Left lung (tissue), 10 donors: Measurements from ENCODE around the gene RC3H2. TPM values are rescaled to one million over a fixed set of nuclear protein-coding genes. Genes with fewer than 3 reads are reported as not detected.

ENCODE experiments used
- ATAC-seq: fragments of 200-7000 bp; cut with Tn5 transposase; one replicate; pipeline ENCODE4 v1.9.1; 2020; ENCODE audit warnings: moderate library complexity
- DNase-seq, 4 donors: peaks; one replicate each; pipeline ENCODE4 v3.0.0-alpha.2; 2013 to 2020
- H3K27ac ChIP-seq, 2 donors: fragments of 200-600 bp; sonication (generic) in 1 of 2; one replicate each; pipeline versions ENCODE4 v1.5.0 to v1.8.0; 2020 to 2021
- H3K27me3 ChIP-seq, 2 donors: fragments of 200-600 bp; sonication (generic) in 1 of 2; one replicate each; pipeline versions ENCODE4 v1.5.0 to v1.8.0; 2020 to 2021
- H3K36me3 ChIP-seq, 2 donors: fragments of 200-600 bp; sonication (generic) in 1 of 2; one replicate each; pipeline versions ENCODE4 v1.5.0 to v1.8.0; 2020 to 2021
- H3K4me1 ChIP-seq, 2 donors: fragments of 200-600 bp; one replicate each; pipeline ENCODE4 v1.8.0; 2021
- H3K4me3 ChIP-seq, 2 donors: fragments of 200-600 bp; sonication (generic) in 1 of 2; one replicate each; pipeline versions ENCODE4 v1.5.0 to v1.8.0; 2020 to 2021; ENCODE audit warnings: mild to moderate bottlenecking in 1 of 2
- H3K9me3 ChIP-seq, 2 donors: fragments of 200-600 bp; sonication (generic) in 1 of 2; one replicate each; pipeline versions ENCODE4 v1.5.0 to v1.8.0; 2020 to 2021
- CTCF ChIP-seq, 2 donors: fragments of 200-600 bp; sonication (generic) in 1 of 2; IDR thresholded peaks; one replicate each; pipeline versions ENCODE4 v1.5.0 to v1.8.0; 2021; ENCODE audit warnings: antibody characterized with exemption in 2 of 2
- intact Hi-C, 2 donors: fragments of 100-400 bp; cut with DNase I; formaldehyde crosslinking; loops; one replicate each; pipeline versions ENCODE4 v1.11.2 to v1.14.2; 2022
- polyA plus RNA-seq, 6 donors: library from polyadenylated mRNA; unstranded; fragments of 120-200 nt; gene quantifications; one replicate each; pipeline ENCODE4 v1.2.1, GENCODE V29; 2013; ENCODE audit not compliant: insufficient read length in 6 of 6
- total RNA-seq, 2 donors: library from RNA; stranded (reverse); fragmentation: NEBNext Ultra II Directional; extraction: Animal tissue kit (Norgen Biotek cat#: 25700); gene quantifications; one replicate each; pipeline ENCODE4 v1.2.1, GENCODE V29; 2021
- donor health status: DM: no; HTN: yes; CAD: no.
- donor health status: DM: no; HTN: no; CAD: no.

The RC3H2 gene
- total and polyA plus RNA-seq, 8 donors: 39.8 to 48.3 (median 42.2) TPM

GRCh38 chr9:122949696-122950095, 44.5 kb upstream of the RC3H2 start:
- no peak for TF ChIP-seq CTCF (IDR thresholded peaks at IDR 0.05)
- H3K4me1 ChIP-seq: peaks cover 8 to 46% of the 10 kb centered on the region in 2 donors
- H3K4me3 ChIP-seq: no peak overlapping the region
- H3K27ac ChIP-seq: no peak overlapping the region
- H3K9me3 ChIP-seq: no peaks in the 10 kb centered on the region
- DNase-seq (peak in 1 of 4 donors; percentile 30), ATAC-seq (no peak)
- peaks cover 0 to under 1% of the 10 kb centered on the region in 2 donors for H3K36me3 ChIP-seq
- intact Hi-C loops: no loop called here
- no peaks in the 10 kb centered on the region for H3K27me3 ChIP-seq

DNA sequence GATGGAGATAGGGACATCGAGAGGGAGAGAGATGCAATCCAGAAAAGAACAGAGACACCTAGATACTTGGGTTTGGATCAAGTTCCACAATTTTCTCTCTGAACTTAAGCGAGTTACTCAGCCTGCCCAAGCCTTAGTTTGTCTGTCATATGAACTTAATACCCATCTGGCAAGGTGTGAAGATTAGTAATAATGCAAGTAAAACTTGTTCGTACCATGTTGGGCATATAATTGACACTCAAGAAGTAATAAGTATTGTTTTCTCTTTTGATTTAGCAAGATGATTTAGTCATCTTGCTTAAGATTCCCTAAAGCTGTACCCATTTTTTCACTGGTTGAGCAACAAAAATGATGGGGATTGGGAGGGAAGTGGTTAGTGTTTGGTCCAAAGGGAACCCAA, 43.2 kb upstream of the RC3H2 start:
- DNase-seq: no peak
- intact Hi-C loops: no loop called here
- H3K9me3 ChIP-seq: no peaks in the 10 kb centered on the region
- no peaks in the 10 kb centered on the region for H3K27me3 ChIP-seq
- no peak for TF ChIP-seq CTCF (IDR thresholded peaks at IDR 0.05)
- no peak for ATAC-seq
- peaks cover 3 to 35% of the 10 kb centered on the region in 2 donors for H3K4me1 ChIP-seq
- no peak overlapping the region for H3K4me3 ChIP-seq
- no peak overlapping the region for H3K27ac ChIP-seq
- peaks cover 0 to 6% of the 10 kb centered on the region in 2 donors for H3K36me3 ChIP-seq

DNA sequence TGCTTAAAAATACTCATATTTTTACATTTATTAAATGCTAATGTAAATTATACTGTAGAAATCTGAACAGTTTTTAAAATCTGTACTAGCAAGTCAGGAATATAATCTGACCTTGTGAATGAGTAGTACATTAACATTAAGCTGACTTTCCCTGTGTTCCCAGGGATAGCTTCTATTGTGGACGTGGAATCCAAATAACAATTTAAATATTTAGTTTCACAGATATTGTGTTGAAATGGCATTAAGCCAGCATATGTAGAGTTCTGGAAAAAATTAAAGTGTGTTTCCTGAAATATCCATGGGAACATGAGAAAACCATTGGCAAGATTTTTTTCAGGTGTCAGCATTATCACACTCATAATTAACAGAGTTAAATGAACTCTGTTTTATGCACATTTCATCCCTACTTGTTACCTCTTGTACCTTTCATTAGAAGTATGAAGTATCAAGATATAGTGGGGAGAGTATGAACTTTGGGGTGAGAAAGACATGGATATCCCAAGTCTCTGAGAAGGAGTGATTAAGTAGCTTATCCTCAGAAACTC, 41.4 kb upstream of the RC3H2 start:
- no peaks in the 10 kb centered on the region for H3K27me3 ChIP-seq
- ATAC-seq: no peak
- TF ChIP-seq CTCF (IDR thresholded peaks at IDR 0.05): no peak
- no peak overlapping the region for H3K4me3 ChIP-seq
- peaks cover 11 to 51% of the 10 kb centered on the region in 2 donors for H3K4me1 ChIP-seq
- no peak for DNase-seq
- no peak overlapping the region for H3K27ac ChIP-seq
- H3K36me3 ChIP-seq: peaks cover 0 to 6% of the 10 kb centered on the region in 2 donors
- intact Hi-C loops: no loop called here
- no peaks in the 10 kb centered on the region for H3K9me3 ChIP-seq

GRCh38 chr9:122944960-122945888, 40.1 kb upstream of the RC3H2 start:
- DNase-seq (no peak), ATAC-seq (no peak)
- TF ChIP-seq CTCF (IDR thresholded peaks at IDR 0.05): no peak
- no peak overlapping the region for H3K27ac ChIP-seq
- H3K4me1 ChIP-seq: peaks cover 8 to 59% of the 10 kb centered on the region in 2 donors
- intact Hi-C loops: no loop called here
- H3K27me3 ChIP-seq: no peaks in the 10 kb centered on the region
- H3K36me3 ChIP-seq: peaks cover 0 to 6% of the 10 kb centered on the region in 2 donors
- H3K4me3 ChIP-seq: no peak overlapping the region
- no peaks in the 10 kb centered on the region for H3K9me3 ChIP-seq

GRCh38 chr9:122941582-122942234, 36.5 kb upstream of the RC3H2 start:
- Histone ChIP-seq H3K36me3 (peaks cover 0 to 21% of the 10 kb centered on the region in 2 donors), H3K27me3 (no peaks in the 10 kb centered on the region), H3K4me1 (peaks cover 8 to 48% of the 10 kb centered on the region in 2 donors), H3K4me3 (peak overlapping the region; percentile 85 to 88), H3K27ac (peak overlapping the region; percentile 85 to 86), H3K9me3 (no peaks in the 10 kb centered on the region)
- intact Hi-C loops: no loop called here
- ATAC-seq: peak; percentile 26
- TF ChIP-seq CTCF (IDR thresholded peaks at IDR 0.05): no peak
- peak in 1 of 4 donors; percentile 18 for DNase-seq
